Measurements from ENCODE around the gene VSIG4. TPM values are rescaled to one million over a fixed set of nuclear protein-coding genes. Genes with fewer than 3 reads are reported as not detected.

Gene VSIG4
- total RNA-seq, 4 donors from 2014 or later: 19.6 to 40.8 (median 31.8) TPM

MicroRNAs within 50 kb of the gene (microRNA counts, 767-probe panel; counts per million panel counts)
- 10,047 to 13,188 counts per million in 2 donors for microRNA hsa-miR-223-3p

Other genes with a start within 250 kb of the VSIG4 start
- 10 to 100 TPM in 1 of 4 donors, 1 to 10 TPM in 3; 1.5 to 19.6 (median 8.6) TPM for gene HEPH, start 124.2 kb upstream of the VSIG4 start, total RNA-seq